Activated CD8-positive, alpha-beta memory T cell treated with anti-CD3 and anti-CD28 coated beads for 4 hours (primary cell): Measurements from ENCODE around the gene ROCK2.

Experiments used
- DNase-seq, 2 donors: peaks; one replicate each; pipeline ENCODE4 v3.0.0-alpha.2; 2020; ENCODE audit warnings: low read depth in 2 of 2

Gene ROCK2

DNA sequence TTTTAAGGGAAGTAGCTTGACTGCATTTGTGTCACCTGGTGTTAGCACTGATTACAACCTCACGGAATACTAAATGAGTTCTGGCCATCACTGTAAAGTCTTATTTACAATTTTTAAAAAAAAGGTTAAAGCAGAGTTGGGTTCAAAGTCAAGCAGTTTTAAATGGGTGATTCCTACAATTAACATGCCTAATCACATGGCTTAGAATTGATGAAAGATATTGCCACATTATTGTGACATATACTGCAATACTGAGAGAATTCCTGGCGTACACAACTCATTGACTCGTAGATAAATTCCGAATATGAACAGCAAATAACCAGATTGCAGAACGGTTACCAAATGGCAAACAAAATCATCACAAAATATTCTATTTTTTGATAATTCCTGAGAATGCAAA is 34.2 kb downstream of the ROCK2 start:
- DNase-seq: no peak

DNA sequence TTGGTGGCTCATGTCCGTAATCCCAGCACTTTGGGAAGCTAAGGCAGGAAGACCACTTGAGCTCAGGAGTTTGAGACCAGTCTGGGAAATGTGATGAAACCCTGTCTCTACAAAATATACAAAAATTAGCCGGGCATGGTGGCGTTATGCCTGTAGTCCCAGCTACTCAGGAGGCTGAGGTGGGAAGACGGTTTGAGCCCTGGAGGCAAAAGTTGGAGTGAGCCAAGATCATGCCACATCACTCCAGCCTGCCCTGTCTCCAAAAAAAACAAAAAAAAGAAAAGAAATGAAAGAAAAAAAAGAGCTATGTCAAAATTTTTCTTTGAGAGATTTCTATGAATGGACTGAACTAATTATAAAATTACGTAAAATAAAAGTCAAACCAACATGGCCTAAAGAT is 34.7 kb downstream of the ROCK2 start:
- DNase-seq: no peak

DNA sequence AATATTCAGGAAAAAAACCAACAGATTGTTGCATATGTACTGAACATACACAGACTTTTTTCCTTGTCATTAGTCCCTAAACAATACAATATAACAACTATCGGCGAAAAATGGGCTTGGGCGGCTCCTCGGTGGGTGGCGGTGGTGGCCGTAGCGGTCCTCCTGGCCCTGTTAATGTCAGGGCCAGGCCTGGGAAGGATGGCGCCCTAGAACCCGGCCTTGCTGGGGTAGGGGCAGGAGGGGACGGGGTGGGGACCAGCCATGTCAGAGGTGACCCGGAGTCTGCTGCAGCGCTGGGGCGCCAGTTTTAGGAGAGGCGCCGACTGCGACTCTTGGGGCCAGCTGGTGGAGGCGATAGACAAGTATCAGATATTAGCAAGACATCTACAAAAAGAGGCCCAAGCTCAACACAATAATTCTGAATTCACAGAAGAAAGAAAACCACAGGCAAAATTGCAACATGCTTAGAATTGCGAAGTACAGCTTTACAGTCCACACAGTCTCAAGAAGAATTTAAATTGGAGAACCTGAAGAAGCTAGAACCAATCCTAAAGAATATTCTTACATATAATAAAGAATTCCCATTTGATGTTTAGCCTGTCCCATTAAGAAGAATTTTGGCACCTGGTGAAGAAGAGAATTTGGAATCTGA is 36.5 kb downstream of the ROCK2 start:
- DNase-seq: no peak

DNA sequence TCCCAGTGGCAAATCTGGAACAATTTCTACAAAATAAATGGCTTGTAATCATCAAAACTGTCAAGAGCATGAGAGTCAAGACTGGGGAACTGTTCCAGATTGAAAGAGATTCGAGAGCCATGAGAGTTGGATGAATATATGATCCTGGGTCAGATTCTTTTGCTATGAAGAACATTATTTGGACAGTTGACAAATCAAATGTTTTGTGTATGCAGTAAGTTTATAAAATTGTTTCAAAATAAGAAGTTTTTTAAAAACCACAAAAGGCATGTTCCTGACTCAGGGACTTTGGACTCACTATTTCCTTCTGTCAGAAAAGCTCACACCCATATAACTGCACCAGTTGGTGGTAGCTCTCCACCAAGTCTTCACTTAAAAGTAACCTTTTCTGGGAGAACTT is 38.5 kb downstream of the ROCK2 start:
- DNase-seq: no peak

DNA sequence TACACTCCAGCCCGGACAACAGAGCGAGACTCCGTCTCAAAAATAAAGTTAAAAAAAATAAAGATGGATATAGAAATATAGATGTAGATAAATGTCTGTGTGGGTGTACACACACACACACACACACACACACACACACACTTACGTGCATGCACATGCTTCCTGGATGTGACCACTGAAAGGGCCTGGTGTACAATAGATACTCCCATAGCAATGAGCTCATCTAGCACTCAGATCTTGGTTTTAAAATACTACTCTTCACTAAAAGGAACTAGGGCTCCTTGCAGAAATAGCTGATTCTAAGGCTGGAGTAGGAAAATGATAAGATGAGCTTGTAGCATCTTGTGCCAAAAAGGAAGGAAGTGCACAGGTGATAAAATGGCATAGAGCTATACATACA is 39.1 kb downstream of the ROCK2 start:
- DNase-seq: no peak

DNA sequence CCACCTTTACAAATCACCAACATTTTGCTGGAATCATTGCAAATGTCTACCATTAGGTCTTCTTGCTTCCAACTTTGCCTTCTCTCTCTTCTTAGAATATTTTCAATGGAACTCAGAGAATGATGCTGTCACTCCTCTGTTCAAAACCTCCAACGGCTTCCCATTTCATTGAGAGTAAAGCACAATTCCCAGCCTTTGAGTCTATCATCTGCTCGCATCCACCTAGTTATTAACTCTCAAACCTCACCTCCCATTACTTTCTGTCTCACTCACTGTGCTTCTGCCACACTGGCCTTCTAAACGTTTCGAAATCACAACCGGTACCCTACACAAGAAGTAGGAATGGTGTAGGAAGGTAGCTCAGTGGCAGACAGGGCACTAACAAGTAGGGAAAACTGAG is 40.0 kb downstream of the ROCK2 start:
- no peak for DNase-seq

DNA sequence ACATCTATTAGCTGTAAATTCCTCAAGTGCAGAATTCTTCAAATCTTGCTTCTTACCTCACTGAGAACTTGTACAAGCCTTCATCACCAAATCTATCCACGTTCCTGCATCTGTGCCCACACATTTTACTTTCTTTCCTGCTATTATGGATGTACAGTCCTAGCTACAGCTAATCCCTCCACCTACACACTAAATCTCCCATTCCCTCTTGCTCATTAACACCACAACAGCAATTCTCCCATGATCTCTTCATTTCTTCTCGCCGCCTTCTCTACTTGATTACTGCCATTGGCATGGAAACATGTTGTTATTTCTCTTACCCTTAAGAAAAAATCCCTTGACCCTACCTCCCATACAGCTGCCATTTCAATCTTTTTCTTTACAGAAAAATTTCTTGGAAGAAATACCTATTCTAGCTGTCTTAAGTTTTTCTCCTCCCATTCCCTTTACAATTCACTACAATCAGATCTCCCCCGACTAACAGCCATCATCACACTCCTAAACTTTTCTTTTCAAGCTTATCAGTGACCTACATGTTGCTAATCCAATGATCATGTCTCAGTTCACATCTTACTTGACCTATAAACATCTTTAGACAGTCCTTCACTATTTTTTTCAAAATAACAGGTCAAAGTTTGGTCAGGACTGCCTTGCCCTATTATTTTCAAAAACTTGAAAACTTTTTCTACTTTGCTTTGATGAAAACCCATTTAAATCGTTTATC is 41.0 kb downstream of the ROCK2 start:
- DNase-seq: no peak

DNA sequence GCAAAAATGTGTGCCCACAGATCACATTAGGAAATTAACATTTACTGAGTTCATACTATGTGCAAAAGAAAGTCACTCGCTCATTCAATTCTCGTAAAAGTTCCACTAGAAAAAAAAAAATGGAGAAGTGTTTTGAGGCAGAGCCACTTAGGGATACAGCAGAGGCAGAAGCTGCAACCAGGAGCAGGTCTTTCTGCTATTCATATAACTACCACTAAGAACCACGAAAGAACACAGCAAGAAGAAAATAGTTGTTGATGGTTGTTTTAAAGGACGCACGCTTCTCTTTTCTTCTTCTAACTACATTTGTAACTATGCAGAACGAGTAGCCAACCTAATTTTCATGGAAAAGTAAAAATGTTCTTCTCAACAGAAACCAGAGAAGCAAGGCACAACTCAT is 45.0 kb downstream of the ROCK2 start:
- no peak for DNase-seq

DNA sequence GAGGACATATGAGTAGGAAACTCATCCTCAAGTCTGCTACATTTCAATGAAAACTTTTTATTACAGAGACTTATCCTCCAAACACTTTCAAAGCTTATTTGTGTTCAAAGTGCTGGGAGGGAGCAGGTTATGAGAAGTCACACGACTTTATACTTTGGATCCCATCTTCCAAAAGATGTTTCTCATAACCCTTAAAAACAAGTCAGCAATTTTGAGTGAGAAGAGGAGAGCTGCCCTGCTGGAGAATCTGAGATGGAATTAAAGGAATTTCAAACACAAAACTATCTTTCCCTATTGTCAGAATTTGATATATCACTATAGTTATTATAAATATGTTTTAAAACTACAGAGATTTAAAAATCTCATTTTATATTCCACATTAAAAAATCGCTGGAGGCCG is 45.8 kb downstream of the ROCK2 start:
- no peak for DNase-seq

DNA sequence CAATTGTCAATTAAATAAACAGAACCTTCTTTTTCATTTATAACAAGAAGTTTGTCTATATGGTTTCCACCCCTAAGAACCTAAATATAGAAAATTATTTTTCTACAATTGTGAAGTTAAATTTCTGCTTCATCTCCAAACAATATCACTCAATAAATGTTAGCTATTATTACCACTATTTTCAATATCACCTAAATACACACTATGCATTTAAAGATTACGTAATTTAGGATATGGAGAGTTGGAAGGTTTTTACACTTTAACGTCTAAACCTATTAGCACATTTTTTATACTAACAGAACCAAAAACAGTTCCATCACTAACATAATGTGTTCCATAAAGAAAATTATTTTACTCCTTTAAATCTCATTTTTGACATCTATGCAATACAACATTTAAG is 48.0 kb downstream of the ROCK2 start:
- DNase-seq: no peak

DNA sequence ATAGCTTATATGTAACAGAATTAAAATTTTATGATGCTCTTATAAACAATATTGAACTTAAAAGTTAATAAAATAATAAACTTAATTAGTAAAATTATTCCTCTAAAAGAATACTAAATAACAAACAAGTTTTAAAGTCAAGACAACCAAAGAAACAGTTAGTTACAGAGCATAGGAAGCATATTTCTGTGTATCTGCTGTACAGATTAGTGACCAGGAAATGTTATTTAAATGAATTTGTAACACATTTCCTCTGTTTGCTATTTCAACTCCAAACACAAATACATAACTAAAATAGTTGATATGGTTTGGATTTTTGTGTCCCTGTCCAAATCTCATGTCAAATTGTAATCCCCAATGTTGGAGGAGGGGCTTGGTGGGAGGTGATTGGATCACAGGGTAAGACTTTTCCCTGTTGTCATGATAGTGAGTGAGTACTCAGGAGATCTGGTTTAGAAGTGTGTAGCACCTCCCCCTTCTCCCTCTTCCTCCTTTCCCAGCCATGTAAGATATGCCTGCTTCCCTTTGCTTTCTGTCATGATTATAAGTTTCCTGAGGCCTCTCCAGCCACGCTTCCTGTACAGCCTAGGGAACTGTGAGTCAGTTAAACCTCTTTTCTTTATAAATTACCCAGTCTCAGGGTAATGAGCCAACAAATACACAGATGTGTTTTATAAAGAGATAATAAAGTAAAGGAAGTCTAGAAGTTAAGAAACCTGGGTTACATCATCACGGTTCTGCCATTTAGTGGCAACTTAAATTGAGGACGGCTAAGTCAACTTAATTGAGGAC is 51.8 kb downstream of the ROCK2 start:
- no peak for DNase-seq

DNA sequence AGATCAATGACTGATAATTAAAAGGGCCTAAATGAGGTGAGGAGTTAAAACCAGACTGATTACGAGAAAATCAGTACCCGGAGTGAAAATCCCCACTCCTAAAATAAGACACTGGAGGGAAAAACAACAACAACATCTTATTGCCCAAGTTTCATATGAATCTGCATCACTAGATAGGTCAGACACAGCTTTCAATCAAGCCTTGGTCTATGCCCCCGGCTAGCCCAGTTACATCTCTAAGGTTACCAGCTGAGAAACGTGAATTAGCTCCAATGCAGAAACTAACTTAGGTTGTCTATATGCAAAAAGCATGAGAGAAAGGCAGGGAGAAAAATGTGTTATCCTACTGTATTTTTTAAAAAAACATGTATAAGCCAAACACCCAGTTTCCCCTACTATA is 53.7 kb downstream of the ROCK2 start:
- DNase-seq: no peak

DNA sequence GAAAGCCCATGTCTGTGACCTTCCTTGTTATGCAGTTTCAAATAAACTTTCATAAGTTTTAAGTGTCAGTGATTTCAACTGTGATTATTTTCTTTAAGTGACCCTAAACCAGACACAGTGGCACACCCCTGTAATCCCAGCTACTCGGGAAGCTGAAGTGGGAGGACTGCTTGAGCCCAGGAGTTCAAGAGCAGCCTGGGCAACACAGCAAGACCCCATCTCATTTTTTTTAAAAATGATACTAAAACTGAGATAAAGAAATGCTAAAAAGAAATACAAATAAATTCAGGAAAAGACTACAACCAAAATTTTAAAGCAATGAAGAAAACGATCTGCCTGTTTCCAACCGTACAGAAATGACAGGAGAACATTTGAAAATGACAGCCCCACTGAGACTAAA is 54.2 kb downstream of the ROCK2 start:
- no peak for DNase-seq

DNA sequence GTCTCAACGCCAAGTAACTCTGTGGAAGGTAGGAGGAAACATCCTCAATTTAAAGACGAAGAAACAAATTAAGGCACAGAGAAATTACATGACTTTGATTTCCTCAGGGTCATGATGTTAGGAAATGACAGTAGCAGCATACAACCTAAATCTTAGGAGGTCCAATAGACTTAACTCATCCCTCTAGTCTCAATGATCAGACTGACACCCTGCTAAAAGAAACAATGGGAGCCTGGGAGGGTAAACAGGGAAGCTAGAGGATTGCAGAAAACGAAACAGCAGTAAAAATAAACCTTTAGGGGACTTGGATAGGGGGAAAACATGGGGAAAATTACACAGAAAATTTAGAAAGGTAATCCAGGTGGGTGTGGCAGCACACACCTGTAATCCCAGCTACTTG is 56.0 kb downstream of the ROCK2 start:
- DNase-seq: no peak

DNA sequence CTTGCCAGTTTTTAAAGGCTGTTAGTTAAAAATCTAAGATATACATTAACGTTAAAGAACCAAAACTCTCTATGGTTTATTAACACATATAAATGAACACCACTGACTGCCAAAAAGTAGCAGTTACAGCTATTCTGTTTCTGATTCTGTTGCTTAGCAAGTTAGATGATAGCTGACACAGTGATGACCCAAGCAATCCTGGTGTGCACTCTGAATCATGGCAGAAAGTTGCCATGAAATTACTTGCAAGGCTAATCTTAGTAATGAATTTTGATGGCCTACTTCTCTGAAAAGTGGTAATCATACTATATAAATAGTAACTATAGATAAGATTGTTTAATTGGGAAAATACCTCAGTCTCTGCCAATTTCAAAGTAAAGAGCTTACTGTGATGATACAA is 57.7 kb downstream of the ROCK2 start:
- DNase-seq: no peak

DNA sequence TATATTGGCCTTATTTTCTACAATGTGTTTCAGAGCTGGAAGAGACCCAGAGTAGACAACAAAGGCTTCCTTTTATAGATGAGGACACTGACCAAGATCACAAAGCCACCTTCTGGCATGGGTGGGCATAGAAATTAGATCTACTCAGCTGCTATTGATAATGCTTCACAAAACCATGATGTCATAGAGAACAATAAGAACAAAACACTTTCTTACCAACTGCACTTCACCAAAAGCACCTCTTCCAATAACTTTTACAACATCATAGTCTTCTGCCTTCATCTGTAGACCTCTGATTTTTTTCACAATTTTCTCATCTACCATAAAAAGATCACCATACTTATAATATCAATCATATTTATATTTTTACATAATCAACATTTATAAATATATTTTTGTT is 58.1 kb downstream of the ROCK2 start:
- DNase-seq: no peak

DNA sequence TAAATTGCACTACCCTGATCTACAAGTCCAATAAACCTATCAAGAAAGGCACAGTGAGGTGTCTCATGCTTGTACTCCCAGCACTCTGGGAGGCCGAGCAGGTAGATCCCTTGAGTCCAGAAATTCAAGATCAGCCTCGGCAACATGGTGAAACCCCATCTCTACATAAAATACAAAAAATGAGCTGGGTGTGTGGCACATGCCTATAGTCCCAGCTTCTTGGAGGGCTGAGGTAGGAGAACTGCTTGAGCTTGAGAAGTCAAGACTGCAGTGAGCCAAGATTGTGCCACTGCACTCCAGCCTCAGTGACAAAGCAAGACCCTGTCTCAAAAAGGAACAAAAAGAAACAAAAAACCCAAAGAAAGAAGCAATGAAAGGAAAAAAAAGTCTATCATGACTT is 58.9 kb downstream of the ROCK2 start:
- no peak for DNase-seq

DNA sequence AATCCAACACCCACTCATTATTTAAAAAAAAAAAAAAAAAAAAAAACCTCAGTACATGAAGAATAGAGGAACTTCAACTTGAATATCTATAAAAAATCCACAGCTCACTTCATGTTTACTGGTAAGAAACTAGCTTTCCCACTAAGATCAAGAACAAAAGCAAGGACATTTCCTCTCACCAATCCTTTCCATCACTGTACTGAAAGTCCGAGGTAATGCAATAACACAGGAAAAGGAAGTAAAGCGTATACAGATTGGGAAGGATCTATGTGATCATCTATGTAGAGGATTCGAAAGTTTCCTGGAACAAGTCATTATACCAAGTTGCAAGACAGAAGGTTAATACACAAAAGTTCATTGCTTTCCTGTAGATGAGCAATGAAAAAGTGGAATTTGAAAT is 63.2 kb downstream of the ROCK2 start:
- no peak for DNase-seq

DNA sequence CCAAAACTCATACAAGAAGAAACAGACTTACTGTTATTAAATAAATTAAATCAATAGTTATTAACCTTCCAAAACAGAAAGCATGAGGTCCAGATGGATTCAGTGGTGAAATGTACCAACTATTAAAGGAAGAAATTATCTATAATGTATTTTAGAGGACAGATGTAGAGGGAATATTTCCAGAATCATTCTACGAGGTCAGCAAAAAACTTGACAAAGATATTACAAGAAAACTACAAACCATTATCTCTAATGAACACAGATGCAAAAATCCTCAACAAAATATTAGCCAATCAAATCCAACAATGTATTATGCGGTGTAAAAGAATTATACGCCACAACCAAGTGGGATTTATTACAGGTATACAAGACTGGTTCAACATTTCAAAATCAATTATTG is 63.7 kb downstream of the ROCK2 start:
- no peak for DNase-seq

DNA sequence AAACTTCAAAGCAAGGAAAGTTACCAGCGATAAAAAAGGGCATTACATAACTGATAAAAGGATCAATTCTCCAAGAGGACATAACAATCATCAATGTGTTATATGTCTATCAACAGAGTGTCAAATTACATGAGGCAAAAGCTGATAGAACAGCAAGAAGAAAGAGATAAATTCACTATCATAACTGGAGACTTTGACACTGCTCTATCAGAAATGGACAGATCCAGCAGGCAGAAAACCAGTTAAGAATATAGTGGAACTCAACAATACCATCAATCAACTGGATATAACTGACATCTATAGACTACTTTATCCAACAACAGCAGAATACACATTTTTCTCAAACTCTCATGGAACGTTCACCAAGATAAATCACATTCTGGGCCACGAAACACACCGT is 65.0 kb downstream of the ROCK2 start:
- DNase-seq: no peak

DNA sequence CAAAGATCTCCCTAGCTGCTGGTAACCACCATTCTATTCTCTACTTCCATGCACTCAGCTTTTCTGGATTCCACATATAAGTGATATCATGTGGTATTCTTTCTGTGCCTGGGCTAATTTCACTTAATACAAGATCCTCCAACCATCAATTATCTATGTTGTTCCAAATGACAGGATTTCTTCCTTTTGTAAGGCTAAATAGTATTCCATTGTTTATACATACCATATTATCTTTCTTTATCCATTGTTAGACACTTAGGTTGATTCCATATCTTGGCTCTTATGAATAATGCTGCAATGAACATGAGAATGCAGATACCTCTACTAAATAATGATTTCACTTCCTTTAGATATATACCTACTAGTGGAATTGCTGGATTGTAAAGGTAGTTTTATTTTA is 66.2 kb downstream of the ROCK2 start:
- DNase-seq: no peak

DNA sequence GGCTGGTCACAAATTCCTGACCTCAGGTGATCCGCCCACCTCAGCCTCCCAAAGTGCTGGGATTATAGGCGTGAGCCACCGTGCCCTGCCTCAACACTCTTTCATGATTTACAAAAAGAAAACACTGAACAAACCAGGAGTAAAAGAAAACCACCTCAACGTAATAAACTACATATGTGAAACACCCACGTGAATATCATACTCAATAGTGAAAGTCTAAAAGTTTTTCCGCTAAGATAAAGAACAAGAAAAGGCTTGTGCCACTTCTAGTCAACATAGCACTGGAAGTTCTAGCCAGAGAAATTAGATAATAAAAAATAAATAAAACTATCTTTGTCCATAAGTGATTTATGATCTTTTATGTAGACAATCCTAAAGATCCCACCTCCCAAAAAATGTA is 68.5 kb downstream of the ROCK2 start:
- DNase-seq: no peak

DNA sequence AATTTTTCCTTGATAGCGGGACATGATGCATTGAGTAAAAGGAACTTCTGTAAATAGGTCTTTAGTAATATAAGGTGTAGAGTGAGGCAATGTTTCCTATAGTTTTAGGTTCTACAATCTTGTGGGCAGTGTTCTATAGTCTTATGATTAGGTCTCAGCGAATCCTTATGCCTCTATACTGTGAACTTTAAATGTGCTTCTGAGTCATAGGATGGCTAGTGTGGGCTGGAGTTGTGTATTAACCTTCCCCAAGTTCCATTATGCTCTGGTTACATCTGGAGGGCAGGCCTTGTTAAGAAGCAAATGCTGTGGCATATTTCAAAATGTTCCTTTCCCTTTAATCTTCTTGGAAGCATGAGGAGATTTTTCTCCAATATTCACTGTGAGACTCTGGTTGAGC is 73.5 kb downstream of the ROCK2 start:
- no peak for DNase-seq
